22Rv1 (cell line): ENCODE measurements around the gene WFDC2.

Experiments used
- ZFX ChIP-seq: fragments of 450-650 bp; IDR thresholded peaks from 2 replicates; pipeline ENCODE4 v1.6.1; 2017; ENCODE audit warnings: antibody characterized with exemption, borderline replicate concordance
- TF ChIP-seq, protein P1 (sequence below): fragments of 450-650 bp; IDR thresholded peaks from 2 replicates; pipeline ENCODE4 v1.5.1; 2017; ENCODE audit warnings: mild to moderate bottlenecking

- TF ChIP-seq, protein P1, sequence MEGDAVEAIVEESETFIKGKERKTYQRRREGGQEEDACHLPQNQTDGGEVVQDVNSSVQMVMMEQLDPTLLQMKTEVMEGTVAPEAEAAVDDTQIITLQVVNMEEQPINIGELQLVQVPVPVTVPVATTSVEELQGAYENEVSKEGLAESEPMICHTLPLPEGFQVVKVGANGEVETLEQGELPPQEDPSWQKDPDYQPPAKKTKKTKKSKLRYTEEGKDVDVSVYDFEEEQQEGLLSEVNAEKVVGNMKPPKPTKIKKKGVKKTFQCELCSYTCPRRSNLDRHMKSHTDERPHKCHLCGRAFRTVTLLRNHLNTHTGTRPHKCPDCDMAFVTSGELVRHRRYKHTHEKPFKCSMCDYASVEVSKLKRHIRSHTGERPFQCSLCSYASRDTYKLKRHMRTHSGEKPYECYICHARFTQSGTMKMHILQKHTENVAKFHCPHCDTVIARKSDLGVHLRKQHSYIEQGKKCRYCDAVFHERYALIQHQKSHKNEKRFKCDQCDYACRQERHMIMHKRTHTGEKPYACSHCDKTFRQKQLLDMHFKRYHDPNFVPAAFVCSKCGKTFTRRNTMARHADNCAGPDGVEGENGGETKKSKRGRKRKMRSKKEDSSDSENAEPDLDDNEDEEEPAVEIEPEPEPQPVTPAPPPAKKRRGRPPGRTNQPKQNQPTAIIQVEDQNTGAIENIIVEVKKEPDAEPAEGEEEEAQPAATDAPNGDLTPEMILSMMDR: no peak
- no peak for TF ChIP-seq ZFX
Measured at GRCh38 chr20:45432294-45432693, 37.3 kb upstream of the WFDC2 start.
